HL-60 (cell line): Measurements from ENCODE around the gene SIX5.

ENCODE experiments used
- CTCF ChIP-seq: IDR thresholded peaks from one replicate; pipeline ENCODE4 v1.5.1; 2011; ENCODE audit warnings: low read length, control low read depth, inconsistent platforms; ENCODE audit not compliant: insufficient read depth
- GABPA ChIP-seq: IDR thresholded peaks from 2 replicates; pipeline ENCODE4 v1.6.1; 2012; ENCODE audit warnings: low read depth
- POLR2AphosphoS5 ChIP-seq: IDR thresholded peaks from 2 replicates; pipeline ENCODE4 v1.6.1; 2012; ENCODE audit warnings: low read depth
- REST ChIP-seq: IDR thresholded peaks from 2 replicates; pipeline ENCODE4 v1.6.1; 2012; ENCODE audit warnings: low read depth; ENCODE audit not compliant: insufficient replicate concordance
- SPI1 ChIP-seq: IDR thresholded peaks from 2 replicates; pipeline ENCODE4 v1.6.1; 2012; ENCODE audit warnings: low read depth, mild to moderate bottlenecking, borderline replicate concordance

- TF ChIP-seq CTCF (no peak), POLR2AphosphoS5 (no peak), GABPA (no peak), SPI1 (no peak), REST (no peak)
Measured at GRCh38 chr19:45772912-45773311, 3.9 kb upstream of the SIX5 start.
